COLO829 (cell line): ENCODE data around the gene MAPK1.
"Not testable (repeated sequence)": the region's sequence is repeated elsewhere in the genome, so short reads cannot be mapped to it uniquely, and the experiment has no call there.

Experiments used
- DNase-seq: peaks from one replicate; pipeline ENCODE4 v3.0.0; 2012; ENCODE audit warnings: low spot score

MAPK1 gene

DNA sequence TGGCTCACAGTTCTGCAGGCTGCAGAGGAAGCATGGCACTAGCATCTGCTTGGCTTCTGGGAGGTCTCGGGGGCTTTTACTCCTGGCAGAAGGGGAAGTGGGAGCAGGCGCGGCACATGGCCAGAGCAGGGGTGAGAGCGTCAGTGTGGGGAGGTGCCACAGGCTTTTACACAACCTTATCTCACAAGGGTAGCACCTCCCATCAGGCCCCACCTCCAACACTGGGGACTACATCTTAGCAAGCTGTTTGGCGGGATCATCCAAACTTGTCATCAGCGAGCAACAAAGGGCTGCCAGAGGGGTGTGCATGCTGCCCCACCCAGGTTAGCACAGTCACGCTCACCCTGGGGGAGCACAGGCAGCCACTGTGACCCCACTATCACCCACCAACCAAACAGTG is 112.9 kb downstream of the MAPK1 start:
- no peak for DNase-seq

DNA sequence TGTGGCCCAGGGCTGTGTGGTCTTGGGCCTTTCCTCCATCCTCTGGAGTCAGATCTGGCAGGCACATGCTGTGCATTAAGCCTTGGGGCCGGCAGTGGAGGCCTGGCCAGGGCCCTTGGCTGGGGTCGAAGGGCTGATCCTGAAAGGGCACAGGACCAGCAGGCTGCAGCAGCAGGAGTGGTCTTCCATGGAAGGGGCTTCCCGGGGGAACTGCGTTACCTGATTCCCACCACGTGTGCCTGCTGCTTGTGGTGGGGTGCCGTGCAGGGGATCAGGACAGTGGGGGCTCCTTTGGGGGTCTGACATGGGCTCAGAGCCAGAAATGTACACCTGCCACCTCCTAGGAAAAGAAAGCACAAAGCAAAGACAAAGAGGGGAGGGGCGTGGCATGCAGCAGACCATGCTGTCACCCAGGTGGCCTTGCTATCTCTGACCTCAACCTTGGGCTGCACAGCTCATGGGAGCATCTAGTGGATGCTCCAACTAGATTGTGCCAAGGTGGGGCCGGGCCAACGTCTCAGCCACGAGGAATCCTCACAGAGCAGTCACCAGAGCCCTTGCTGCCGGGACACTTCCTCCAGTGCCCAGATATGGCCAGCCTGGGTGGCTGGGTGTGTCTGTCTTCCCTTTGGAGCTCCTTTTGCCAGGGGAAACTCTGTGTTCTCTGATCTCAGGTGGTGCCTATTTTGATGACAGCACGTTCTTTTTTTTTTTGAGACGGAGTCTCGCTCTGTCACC is 113.9 kb downstream of the MAPK1 start:
- DNase-seq: no peak

GRCh38 chr22:21752276-21752675 is 115.2 kb downstream of the MAPK1 start:
- DNase-seq: no peak

DNA sequence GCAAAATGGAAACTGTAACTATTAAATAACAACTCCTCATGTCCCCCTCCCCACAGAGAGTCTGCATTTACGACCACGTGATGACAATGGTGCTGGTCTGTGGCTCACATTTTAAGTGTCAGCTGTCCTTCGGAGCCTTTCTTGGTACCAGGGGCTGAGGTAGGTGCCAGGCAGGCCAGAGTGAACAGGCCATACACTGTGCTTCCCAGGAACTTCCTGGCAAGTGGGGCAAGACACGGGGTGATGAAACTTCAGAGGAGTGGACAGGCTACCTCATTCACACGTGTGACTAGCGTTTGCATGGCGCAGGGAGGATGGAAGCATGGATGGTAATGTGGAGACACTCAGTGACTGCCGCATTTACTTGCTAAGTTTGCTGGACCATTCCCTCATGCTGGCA is 121.5 kb downstream of the MAPK1 start:
- DNase-seq: no peak

DNA sequence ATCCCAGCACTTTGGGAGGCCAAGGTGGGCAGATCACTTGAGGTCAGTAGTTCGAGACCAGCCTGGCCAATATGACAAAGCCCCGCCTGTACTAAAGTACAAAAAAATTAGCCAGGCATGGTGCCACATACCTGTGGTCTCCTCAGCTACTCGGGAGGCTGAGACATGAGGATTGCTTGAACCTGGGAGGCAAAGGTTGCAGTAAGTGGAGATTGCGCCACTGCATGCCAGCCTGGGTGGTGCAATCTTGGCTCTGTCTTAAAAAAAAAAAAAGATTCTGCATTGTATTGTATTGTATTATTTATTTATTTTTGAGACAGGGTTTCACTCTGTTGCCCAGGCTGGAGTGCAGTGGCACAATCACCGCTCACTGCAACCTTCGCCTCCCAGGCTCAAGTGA is 122.5 kb downstream of the MAPK1 start:
- DNase-seq: not testable (repeated sequence)

DNA sequence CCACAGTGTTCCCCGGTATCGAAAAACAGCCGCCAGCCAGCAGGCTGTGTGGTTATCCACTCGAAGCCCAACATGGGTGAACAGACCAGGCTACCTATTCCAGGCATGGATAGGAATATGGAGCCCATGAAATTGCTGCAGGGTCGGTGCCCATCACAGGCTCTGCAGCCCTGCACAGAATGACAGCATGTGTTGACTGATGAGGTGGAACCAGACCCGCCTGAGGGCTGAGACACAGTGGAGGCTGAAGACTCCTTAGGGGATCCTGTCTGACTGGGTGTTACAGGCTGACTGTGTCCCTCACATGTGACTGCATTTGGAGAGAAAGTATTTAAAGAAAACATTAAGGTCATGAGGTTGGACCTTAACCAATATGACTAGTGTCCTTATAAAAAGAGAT is 125.7 kb downstream of the MAPK1 start:
- DNase-seq: no peak

GRCh38 chr22:21741059-21741458 is 126.4 kb downstream of the MAPK1 start:
- DNase-seq: no peak

- DNase-seq: no peak
Measured at GRCh38 chr22:21739828-21740377, 127.5 kb downstream of the MAPK1 start.

GRCh38 chr22:21738966-21739365 is 128.5 kb downstream of the MAPK1 start:
- no peak for DNase-seq

GRCh38 chr22:21738081-21738480 is 129.4 kb downstream of the MAPK1 start:
- no peak for DNase-seq

- no peak for DNase-seq
Measured at GRCh38 chr22:21736948-21737347, 130.5 kb downstream of the MAPK1 start.

DNA sequence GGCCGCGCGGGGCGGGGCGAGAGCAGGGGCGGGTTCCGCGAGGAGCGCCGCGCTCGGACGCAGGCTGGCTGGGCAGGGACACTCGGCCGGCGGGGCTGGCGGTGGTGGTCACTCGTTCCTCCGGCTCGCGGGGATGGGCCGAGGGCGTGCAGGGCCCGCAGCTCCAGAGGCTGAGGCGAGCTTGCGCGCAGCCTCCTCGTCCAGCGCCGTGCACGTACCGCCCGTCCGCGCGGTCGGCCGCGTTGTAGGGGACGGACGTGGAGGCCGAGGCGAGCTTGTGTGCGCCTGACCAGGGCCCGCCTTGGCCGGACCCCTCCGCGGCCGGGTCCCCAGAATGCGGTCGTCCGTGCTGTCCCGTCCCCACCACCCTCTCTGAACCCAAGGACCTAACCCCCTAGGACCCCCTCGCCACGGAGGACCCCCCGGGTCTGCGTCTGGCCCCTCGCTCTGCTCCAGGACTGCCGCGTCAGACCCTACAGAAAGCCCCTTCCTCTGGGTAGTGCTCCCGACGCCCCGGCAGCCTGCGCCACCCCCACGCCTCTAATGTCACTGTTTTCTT is 131.3 kb downstream of the MAPK1 start:
- no peak for DNase-seq

DNA sequence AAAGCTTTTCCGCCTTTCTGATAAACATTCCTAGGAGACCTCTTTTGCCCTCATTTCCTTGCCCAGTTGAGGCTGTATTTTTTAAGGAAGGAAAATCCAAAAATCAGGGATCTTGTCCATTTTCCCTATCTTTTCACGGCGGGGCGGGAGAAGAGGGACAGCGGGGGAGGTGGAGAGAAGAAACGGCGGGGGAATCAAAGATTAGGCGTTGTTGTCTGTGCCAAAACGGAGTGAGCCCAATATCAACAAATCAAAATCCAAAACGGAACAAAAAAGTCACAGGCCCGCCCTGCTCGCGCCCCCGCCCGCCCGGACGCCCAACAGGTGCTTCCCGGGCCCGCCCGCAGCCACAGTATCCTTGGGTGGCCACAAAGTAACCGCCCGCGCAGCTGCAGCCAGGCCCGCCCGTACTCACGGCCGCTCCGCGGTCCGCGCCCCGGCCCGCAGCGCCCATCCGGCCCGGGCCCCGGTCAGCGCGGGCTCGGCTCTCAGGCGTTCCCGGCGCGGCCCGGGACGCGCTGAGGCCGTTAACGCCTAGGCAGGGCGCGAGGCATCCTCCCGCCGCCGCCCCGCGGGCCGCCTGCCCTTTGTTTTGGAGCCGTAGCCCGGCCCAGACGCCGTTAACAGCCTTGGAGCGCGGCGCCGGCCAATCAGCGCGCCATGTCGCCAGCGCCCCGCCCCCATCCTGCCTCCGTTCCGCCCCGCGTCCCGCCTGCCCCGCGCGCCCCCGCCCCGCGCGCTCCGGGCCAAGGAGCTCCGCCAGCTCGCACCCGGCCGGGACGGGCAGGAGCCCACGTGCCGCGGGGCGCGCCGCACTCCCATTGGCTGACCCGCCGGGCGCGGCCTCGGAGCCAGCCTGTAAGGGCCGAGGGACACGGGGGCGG is 132.0 kb downstream of the MAPK1 start, which contains the start of gene YPEL1:
YPEL1 (minus strand) TSS at position 595 of the 884 bp plus-strand sequence. CDS start 25,050 bp downstream, outside the sequence.
- DNase-seq: peak; percentile 92

GRCh38 chr22:21734540-21735199 is 132.8 kb downstream of the MAPK1 start:
- DNase-seq: no peak

GRCh38 chr22:21731503-21731902 is 135.9 kb downstream of the MAPK1 start:
- no peak for DNase-seq

DNA sequence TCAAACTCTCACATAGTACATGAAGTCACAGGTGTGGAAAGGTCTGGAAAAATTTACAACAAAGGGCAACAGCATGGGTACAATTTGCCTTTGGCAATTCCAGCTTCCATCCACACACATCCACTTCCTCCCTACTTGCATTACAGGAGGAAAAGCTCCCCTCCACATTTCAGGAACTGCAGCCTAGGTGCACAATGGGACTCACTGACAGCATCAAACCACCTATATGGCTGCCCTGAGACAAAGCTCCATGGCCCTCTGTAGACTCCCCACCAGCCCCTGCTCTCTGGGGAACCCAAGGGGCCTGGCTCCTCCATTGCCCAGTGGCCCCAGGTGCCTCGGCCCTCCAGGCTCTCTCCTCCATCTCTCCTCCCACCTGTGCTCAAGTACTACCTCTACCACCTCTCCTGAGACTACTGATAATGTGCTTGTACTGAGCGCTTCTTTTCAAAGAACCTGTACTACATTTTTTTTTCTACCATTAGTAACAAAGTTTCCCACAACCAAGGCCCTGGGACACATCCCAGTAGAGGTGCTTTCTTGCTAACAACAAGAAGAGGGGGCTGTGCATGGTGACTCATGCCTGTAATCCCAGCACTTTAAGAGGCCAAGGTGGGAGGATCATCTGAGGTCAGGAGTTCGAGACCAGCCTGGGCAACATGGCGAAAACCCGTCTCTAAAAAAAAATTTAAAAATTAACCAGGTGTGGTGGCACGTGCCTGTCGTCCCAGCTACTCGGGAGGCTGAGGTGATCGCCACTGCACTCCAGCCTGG is 136.7 kb downstream of the MAPK1 start:
- DNase-seq: no peak

DNA sequence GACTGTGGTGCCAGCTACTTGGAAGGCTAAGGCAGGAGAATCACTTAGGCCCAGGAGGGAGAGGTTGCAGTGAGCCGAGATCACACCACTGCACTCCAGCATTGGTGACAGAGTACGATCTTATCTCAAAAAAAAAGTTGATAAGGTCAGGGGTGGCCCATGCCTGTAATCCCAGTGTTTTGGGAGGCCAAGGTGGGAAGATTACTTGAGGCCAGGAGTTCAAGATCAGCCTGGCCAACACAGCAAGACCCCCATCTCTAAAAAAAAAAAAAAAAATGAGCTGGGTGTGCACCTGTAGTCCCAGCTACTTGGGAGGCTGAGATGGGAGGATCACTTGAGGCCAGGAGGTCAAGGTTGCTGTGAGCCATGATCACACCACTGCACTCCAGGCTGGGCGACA is 138.3 kb downstream of the MAPK1 start:
- DNase-seq: not testable (repeated sequence)

DNA sequence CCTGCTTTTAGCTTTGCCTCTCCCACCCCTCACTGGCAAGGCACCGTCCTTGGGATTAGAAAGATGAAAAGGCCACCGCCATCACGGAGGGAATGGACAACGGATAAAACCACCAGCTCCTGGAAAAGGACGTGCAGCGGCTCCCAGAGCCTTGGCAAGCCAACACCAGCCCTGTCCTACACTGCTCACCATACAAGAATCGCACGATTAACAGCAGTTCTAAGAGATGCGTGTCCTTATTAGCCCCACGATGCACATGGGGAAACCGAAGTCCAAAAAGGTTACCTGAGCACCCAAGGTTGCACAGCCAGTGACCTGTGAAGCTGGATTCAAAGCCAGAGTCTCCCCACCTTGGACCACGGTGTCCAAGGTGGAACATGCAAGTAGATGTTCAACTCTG is 139.2 kb downstream of the MAPK1 start:
- DNase-seq: no peak

DNA sequence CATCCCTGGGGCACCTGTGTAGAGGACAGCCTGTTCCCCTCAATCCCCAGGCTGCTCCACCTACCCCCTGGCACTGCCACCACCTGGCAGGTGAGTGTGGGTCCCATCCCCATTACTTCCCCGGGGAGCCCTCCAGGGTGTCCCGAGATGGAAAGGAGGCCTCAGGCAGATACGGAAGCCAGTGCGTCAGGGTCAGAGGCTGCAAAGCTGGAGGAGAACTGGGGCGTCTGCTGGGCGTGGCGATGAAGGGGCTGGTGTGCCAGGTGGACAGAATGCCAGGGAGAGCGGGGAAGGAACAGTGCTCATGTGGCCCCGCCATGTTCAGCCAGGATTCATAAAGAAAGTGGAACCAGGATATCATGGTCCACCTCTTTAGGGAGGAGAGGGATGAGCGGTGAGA is 139.7 kb downstream of the MAPK1 start:
- DNase-seq: no peak

DNA sequence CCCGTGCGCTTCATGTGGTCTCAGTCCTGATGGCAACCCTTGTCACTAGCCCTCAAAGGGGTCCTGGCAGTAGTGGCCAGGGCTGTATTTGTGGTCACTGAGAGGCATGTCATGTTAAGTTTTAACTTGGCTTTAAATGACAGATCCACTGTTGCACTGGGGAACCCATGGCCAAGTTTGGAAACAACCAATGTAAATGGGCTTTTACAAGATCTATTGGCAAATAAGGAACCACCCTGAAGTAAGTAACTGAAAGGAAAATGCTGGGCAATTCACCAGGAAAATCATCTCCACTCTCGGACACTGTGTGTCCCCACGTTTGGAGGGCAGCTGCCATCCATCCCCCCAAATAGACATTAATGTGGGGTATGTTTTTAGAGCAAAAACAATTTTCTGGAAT is 140.3 kb downstream of the MAPK1 start:
- no peak for DNase-seq

- no peak for DNase-seq
Measured at GRCh38 chr22:21726650-21727049, 140.8 kb downstream of the MAPK1 start.
